Stomach smooth muscle (tissue), 2 donors: Measurements from ENCODE around the gene CRKL.
A peak's percentile ranks its signal among the peaks of the same experiment; 100 is the strongest.
"Not testable (repeated sequence)": the region's sequence is repeated elsewhere in the genome, so short reads cannot be mapped to it uniquely, and the experiment has no call there.

Source experiments
- H3K27ac ChIP-seq: one replicate; pipeline ENCODE4 v1.7.0; 2013; ENCODE audit warnings: mild to moderate bottlenecking, low read length, inconsistent platforms
- H3K27me3 ChIP-seq, 2 donors: one replicate each; pipeline ENCODE4 v1.7.0; 2013; ENCODE audit warnings: low read length in 2 of 2; ENCODE audit not compliant: insufficient read depth in 2 of 2, control insufficient read depth in 1 of 2
- H3K36me3 ChIP-seq, 2 donors: one replicate each; pipeline ENCODE4 v1.7.0; 2013; ENCODE audit warnings: low read length in 2 of 2; ENCODE audit not compliant: control insufficient read depth in 2 of 2, insufficient read depth in 2 of 2
- H3K4me1 ChIP-seq: one replicate; pipeline ENCODE4 v1.7.0; 2013; ENCODE audit warnings: low read length; ENCODE audit not compliant: control insufficient read depth, insufficient read depth
- H3K4me3 ChIP-seq, 2 donors: one replicate each; pipeline ENCODE4 v1.7.0; 2013; ENCODE audit warnings: low read length in 2 of 2
- H3K9ac ChIP-seq, 2 donors: one replicate each; pipeline ENCODE4 v1.7.0; 2013; ENCODE audit warnings: low read length in 2 of 2, mild to moderate bottlenecking in 1 of 2
- H3K9me3 ChIP-seq, 2 donors: one replicate each; pipeline ENCODE4 v1.7.0; 2013; ENCODE audit warnings: low read length in 2 of 2; ENCODE audit not compliant: control insufficient read depth in 2 of 2
- donor health status: healthy.
- donor health status: Pancreatic carcinoma.

CRKL gene

DNA sequence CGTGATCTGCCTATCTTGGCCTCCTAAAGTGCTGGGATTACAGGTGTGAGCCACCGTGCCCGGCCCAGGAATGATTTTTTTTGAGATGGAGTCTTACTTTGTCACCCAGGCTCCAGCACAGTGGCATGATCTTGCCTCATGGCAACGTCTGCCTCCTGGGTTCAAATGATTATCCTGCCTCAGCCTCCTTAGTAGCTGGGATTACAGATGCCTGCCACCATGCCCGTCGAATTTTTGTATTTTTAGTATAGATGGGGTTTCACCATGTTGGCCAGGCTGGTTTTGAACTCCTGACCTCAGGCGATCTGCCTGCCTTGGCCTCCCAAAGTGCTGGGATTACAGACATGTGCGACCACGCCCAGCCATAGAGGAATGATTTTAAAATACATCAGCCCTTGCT lies 17.8 kb downstream of the CRKL start:
- H3K27ac ChIP-seq, H3K27me3 ChIP-seq, H3K9me3 ChIP-seq, H3K4me3 ChIP-seq, H3K36me3 ChIP-seq, H3K9ac ChIP-seq: not testable (repeated sequence)
- H3K4me1 ChIP-seq = peaks cover 15% of the 10 kb centered on the region

- H3K4me1 ChIP-seq = peaks cover 15% of the 10 kb centered on the region
- H3K9ac ChIP-seq, H3K27ac ChIP-seq: not testable (repeated sequence)
These were observed 18.8 kb downstream of the CRKL start for GRCh38 chr22:20935780-20936539.

DNA sequence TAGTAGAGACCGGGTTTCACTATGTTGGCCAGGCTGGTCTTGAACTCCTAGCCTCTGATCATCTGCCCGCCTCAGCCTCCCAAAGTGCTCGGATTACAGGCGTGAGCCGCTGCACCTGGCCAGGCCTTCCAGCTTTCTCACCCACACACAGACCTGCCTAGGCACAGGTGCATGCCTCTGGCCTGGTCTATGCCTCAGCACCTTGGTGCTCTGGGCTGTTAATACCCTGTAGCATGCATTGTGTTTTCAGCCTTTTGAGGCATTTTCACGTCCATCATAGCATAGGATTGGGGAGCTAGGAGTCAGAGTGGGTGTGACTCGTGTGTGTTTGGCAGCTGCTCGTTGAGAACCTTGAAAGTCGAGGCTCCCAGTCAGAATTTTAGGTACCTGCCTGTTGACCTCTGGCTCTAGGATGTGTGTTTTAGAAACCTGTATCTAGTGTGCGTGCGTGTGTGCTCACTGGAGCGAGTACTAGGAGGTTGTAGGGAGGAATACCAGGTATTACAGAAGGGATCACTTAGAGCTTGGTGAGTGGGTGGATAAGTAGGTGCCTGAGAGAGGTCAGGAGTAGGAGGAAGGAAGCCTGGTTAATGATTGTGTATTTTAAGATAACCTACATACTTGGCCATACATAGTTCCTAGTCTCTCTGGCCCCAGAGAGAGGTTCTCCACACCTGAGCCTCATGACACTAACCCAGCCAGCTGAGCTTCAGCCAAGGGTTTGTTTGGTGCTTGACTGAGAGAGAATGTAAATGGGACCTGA lies 20.0 kb downstream of the CRKL start:
- Histone ChIP-seq H3K27ac (no peak overlapping the region), H3K9ac (peak overlapping the region in 1 of 2 donors; percentile 55), H3K36me3 (peaks cover 3 to 4% of the 10 kb centered on the region in 2 donors), H3K9me3 (no peaks in the 10 kb centered on the region), H3K4me1 (peaks cover 15% of the 10 kb centered on the region), H3K27me3 (no peaks in the 10 kb centered on the region), H3K4me3 (no peak overlapping the region)

More at GRCh38 chr22:20935780-20936539, 18.8 kb downstream of the CRKL start:
- not testable (repeated sequence) for H3K36me3 ChIP-seq, H3K9me3 ChIP-seq, H3K4me3 ChIP-seq, H3K27me3 ChIP-seq

DNA sequence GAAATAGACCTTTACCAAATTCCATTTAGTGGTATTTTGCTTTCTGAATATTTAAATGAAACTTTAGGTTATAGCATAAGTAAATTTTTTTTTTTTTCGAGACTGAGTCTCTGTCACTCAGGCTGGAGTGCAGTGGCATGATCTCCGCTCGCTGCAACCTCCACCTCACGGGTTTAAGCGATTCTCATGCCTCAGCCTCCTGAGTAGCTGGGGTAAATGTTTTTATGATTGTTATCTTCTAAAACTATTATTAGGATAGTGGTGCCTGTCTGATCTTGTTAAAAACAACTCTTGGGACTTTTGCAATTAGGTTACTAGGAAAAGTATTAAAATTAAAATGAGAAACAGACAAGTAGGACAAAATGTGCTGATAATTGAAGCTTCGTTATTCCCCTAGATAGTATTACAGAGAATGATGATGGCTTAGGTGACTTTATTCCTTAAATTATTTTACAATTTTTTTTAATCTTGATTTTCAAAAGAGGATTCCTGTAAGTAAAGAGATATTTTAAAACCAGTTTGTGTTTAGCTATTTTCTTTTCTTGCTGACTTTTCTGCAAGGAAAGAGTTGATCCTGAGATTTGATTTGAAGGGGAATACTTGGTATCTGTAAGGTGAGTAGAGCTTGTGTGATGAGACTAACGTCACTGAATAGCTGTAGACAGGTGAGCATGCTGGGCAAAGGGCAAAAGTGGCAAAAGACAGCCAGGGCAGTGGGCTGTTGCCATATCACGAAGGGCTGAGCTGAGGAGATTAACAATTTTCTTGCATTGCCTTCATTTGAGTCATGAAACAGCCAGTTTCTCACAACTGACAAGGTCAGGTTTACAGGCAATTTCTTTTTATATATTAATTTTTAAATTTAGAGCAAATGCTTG lies 20.8 kb downstream of the CRKL start:
- H3K4me3 ChIP-seq = no peak overlapping the region
- no peak overlapping the region for H3K27ac ChIP-seq
- H3K9ac ChIP-seq = no peak overlapping the region
- no peaks in the 10 kb centered on the region for H3K27me3 ChIP-seq
- H3K36me3 ChIP-seq = peaks cover 3 to 4% of the 10 kb centered on the region in 2 donors
- peaks cover 15% of the 10 kb centered on the region for H3K4me1 ChIP-seq
- H3K9me3 ChIP-seq = no peaks in the 10 kb centered on the region

DNA sequence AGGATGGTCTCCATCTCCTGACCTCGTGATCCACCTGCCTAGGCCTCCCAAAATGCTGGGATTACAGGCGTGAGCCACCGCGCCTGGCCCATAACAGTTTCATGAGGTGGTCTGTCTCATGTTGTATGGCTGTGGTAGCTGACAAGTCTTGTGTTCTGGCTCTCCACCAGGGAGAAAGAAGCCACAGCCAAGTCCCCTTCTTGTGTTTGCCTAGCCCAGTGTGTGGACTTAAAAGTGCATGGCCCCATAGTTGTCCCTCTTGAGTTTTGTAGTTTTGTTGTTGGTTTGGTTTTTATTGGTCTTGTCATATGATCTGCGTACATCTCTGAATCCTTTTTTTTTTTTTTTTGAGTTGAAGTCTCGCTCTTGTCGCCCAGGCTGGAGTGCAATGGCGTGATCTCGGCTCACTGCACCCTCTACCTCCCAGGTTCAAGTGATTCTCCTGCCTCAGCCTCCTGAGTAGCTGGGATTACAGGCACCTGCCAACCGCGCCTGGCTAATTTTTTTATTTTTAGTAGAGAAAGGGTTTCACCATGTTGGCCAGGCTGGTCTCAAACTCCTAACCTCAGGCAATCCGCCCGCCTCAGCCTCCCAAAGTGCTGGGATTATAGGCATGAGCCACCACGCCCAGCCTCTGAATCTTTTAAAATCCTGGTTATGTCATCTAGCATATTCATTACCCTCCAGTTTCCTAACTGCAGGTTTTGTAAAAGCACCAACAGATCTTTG lies 22.4 kb downstream of the CRKL start:
- H3K9ac ChIP-seq, H3K27ac ChIP-seq, H3K9me3 ChIP-seq, H3K4me3 ChIP-seq, H3K27me3 ChIP-seq, H3K36me3 ChIP-seq: not testable (repeated sequence)
- peaks cover 16% of the 10 kb centered on the region for H3K4me1 ChIP-seq

DNA sequence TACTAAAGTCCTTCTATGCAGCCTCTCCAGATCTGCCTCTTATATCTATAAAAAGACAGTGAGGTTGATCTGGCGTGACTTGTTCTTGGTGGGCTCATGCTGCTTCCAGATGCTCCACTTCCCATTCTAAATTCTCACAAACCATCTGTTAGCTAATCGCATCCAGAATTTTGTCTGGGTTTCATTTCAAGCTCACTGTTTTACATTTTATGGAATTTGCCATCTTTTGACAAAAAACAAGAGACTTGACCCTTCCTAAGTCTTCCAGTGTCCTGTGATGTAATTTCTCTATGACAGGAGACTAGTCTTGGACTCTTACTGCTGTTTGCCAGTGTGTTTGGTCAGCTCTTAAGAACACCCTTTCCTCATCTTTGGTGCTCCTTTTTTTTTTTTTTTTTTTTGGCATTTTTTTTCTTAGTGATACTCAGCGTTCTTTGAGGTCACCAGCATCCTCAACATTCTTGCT lies 23.0 kb downstream of the CRKL start:
- Histone ChIP-seq H3K4me3 (no peak overlapping the region), H3K27me3 (no peaks in the 10 kb centered on the region), H3K36me3 (no peaks in the 10 kb centered on the region), H3K9me3 (no peaks in the 10 kb centered on the region), H3K27ac (no peak overlapping the region), H3K9ac (no peak overlapping the region), H3K4me1 (peaks cover 18% of the 10 kb centered on the region)

GRCh38 chr22:20940904-20941385 lies 23.7 kb downstream of the CRKL start:
- H3K27me3 ChIP-seq = no peaks in the 10 kb centered on the region
- no peak overlapping the region for H3K4me3 ChIP-seq
- H3K36me3 ChIP-seq = no peaks in the 10 kb centered on the region
- H3K27ac ChIP-seq = no peak overlapping the region
- no peaks in the 10 kb centered on the region for H3K9me3 ChIP-seq
- H3K9ac ChIP-seq = no peak overlapping the region
- peaks cover 18% of the 10 kb centered on the region for H3K4me1 ChIP-seq

DNA sequence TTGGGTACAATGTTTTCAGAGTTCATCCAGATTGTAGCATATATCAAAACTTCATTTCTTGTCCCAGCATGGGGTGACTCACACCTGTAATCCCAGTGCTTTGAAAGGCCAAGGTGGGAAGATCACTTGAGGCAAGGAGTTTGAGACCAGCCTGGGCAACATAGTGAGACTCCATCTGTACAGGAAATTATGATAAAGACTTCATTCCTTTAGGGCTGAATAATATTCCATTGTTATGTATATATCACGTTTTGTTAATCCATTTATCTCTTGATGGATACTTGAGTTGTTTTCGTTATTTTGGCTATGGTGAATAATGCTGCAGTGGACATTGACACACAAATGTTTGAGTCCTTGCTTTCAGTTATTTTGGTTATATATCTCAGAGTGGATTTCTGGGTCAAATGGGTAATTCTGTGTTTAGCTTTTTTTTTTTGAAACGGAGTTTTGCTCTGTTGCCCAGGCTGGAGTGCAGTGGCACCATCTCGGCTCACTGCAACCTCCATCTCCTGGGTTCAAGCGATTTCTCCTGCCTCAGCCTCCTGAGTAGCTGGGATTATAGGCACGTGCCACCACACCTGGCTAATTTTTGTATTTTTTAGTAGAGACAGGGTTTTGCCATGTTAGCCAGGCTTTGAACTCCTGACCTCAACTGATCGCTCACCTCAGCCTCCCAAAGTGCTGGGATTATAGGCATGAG lies 25.1 kb downstream of the CRKL start:
- H3K9me3 ChIP-seq, H3K4me1 ChIP-seq: not testable (repeated sequence)

GRCh38 chr22:20943104-20943933 lies 26.1 kb downstream of the CRKL start:
- Histone ChIP-seq H3K36me3 (no peaks in the 10 kb centered on the region), H3K4me1 (peaks cover 3% of the 10 kb centered on the region), H3K27me3 (no peaks in the 10 kb centered on the region)

More for the DNA sequence above, 25.1 kb downstream of the CRKL start:
- not testable (repeated sequence) for H3K36me3 ChIP-seq, H3K27ac ChIP-seq, H3K4me3 ChIP-seq, H3K9ac ChIP-seq, H3K27me3 ChIP-seq

More at GRCh38 chr22:20943104-20943933, 26.1 kb downstream of the CRKL start:
- H3K9me3 ChIP-seq = no peaks in the 10 kb centered on the region
- no peak overlapping the region for H3K9ac ChIP-seq
- H3K4me3 ChIP-seq = no peak overlapping the region
- no peak overlapping the region for H3K27ac ChIP-seq
